ENCODE data around the gene CABLES1.

CABLES1 gene

GRCh38 chr18:23258566-23259469, 123.5 kb downstream of the CABLES1 start:
- DNase-seq (ENCODE audit: low read depth in 1 of 2, low spot score in 1 of 2), result no peak
- Histone ChIP-seq H3K27me3 (ENCODE audit: insufficient read depth, poor library complexity, severe bottlenecking) (no peaks in the 10 kb centered on the region), H3K4me3 (replicated peaks; ENCODE audit: insufficient read depth, low read length) (no peak overlapping the region), H3K27ac (replicated peaks) (no peak overlapping the region)
- no peak for TF ChIP-seq REST (IDR thresholded peaks at IDR 0.05; ENCODE audit: insufficient replicate concordance, low read depth)
- no peak for TF ChIP-seq SPI1 (IDR thresholded peaks at IDR 0.05; ENCODE audit: borderline replicate concordance, low read depth)

GRCh38 chr18:23259701-23260681, 124.7 kb downstream of the CABLES1 start:
- TF ChIP-seq SPI1 (IDR thresholded peaks at IDR 0.05; ENCODE audit: borderline replicate concordance, low read depth) (peak; percentile 13; the same call in 1 of the 2 replicates), REST (IDR thresholded peaks at IDR 0.05; ENCODE audit: insufficient replicate concordance, low read depth) (peak; percentile 23), GABPA (IDR thresholded peaks at IDR 0.05; ENCODE audit: low read depth) (no peak), CTCF (IDR thresholded peaks at IDR 0.05; ENCODE audit: insufficient read depth, low read length) (no peak), POLR2AphosphoS5 (IDR thresholded peaks at IDR 0.05; ENCODE audit: low read depth) (peak; percentile 60)
- Histone ChIP-seq H3K27ac (replicated peaks) (peak overlapping the region; percentile 38), H3K27me3 (ENCODE audit: insufficient read depth, poor library complexity, severe bottlenecking) (no peaks in the 10 kb centered on the region), H3K4me3 (replicated peaks; ENCODE audit: insufficient read depth, low read length) (no peak overlapping the region)
- DNase-seq (ENCODE audit: low read depth in 1 of 2, low spot score in 1 of 2), result peak; percentile 60 to 66

GRCh38 chr18:23260926-23261590, 125.8 kb downstream of the CABLES1 start:
- H3K4me3 ChIP-seq (replicated peaks; ENCODE audit: insufficient read depth, low read length), result no peak overlapping the region
- DNase-seq (ENCODE audit: low read depth in 1 of 2, low spot score in 1 of 2), result no peak
- TF ChIP-seq GABPA (IDR thresholded peaks at IDR 0.05; ENCODE audit: low read depth), result no peak
- TF ChIP-seq REST (IDR thresholded peaks at IDR 0.05; ENCODE audit: insufficient replicate concordance, low read depth), result no peak
- TF ChIP-seq POLR2AphosphoS5 (IDR thresholded peaks at IDR 0.05; ENCODE audit: low read depth), result no peak
- TF ChIP-seq CTCF (IDR thresholded peaks at IDR 0.05; ENCODE audit: insufficient read depth, low read length), result no peak
- TF ChIP-seq SPI1 (IDR thresholded peaks at IDR 0.05; ENCODE audit: borderline replicate concordance, low read depth), result no peak
- no peaks in the 10 kb centered on the region for H3K27me3 ChIP-seq (ENCODE audit: insufficient read depth, poor library complexity, severe bottlenecking)
- H3K27ac ChIP-seq (replicated peaks), result no peak overlapping the region

Data from HL-60 (cell line).